K562 (cell line): ENCODE data around the gene SEC16A. TPM values are rescaled to one million over a fixed set of nuclear protein-coding genes. Genes with fewer than 3 reads are reported as not detected.

Source experiments
- GATAD2B ChIP-seq: fragments of 450-650 bp; IDR thresholded peaks from 2 replicates; pipeline ENCODE4 v1.6.1; 2017; ENCODE audit warnings: mild to moderate bottlenecking, borderline replicate concordance
- MXI1 ChIP-seq: IDR thresholded peaks from 2 replicates; pipeline ENCODE4 v1.6.1; 2011; ENCODE audit warnings: low read depth, mild to moderate bottlenecking, improper control_type of control experiment, low read length
- NR2C2 ChIP-seq, 2 experiments: fragments of 200-800 bp in 1 of 2; sonication (Bioruptor generic) in 1 of 2; sonication (generic) in 1 of 2; formaldehyde crosslinking in 1 of 2; IDR thresholded peaks; 2 replicates each; pipeline versions ENCODE4 v1.6.1 to v1.8.0; 2016 to 2022; ENCODE audit warnings: mild to moderate bottlenecking in 1 of 2, missing compliant biosample characterization in 1 of 2, missing genetic modification characterization in 1 of 2, missing genetic modification reagents in 1 of 2
- RBFOX2 ChIP-seq: fragments of 200-400 bp; formaldehyde crosslinking; IDR thresholded peaks from 2 replicates; pipeline ENCODE4 v1.6.1; 2017; ENCODE audit warnings: low read depth, mild to moderate bottlenecking, low read length, moderate library complexity
- RBM22 ChIP-seq: fragments of 200-400 bp; formaldehyde crosslinking; IDR thresholded peaks from 2 replicates; pipeline ENCODE4 v1.6.1; 2018; ENCODE audit warnings: low read length, low read depth; ENCODE audit not compliant: poor library complexity, severe bottlenecking
- RNF2 ChIP-seq: sonication (generic); IDR thresholded peaks from 2 replicates; pipeline ENCODE4 v1.6.1; 2016
- TAF9B ChIP-seq: fragments of 450-650 bp; IDR thresholded peaks from 2 replicates; pipeline ENCODE4 v1.6.1; 2018; ENCODE audit warnings: mild to moderate bottlenecking; ENCODE audit not compliant: partially characterized antibody
- TEAD4 ChIP-seq, 2 experiments: sonication (generic) in 1 of 2; formaldehyde crosslinking in 1 of 2; IDR thresholded peaks; 2 replicates each; pipeline versions ENCODE4 v1.6.1 to v1.8.0; 2012 to 2022; ENCODE audit warnings: borderline replicate concordance in 1 of 2, inconsistent platforms in 1 of 2, low read length in 1 of 2, mild to moderate bottlenecking in 1 of 2, missing genetic modification reagents in 1 of 2
- ZFP1 ChIP-seq: fragments of 450-650 bp; formaldehyde crosslinking; IDR thresholded peaks from 2 replicates; pipeline ENCODE4 v1.4.0; 2020; ENCODE audit warnings: mild to moderate bottlenecking, mixed read lengths
- ZKSCAN1 ChIP-seq: fragments of 150-350 bp; IDR thresholded peaks from 2 replicates; pipeline ENCODE4 v1.6.1; 2016; ENCODE audit warnings: low read depth, low read length
- ZNF212 ChIP-seq: fragments of 450-650 bp; formaldehyde crosslinking; IDR thresholded peaks from 2 replicates; pipeline ENCODE4 v1.4.0; 2020; ENCODE audit warnings: mild to moderate bottlenecking
- ZNF589 ChIP-seq: fragments of 200-800 bp; sonication (Bioruptor generic); IDR thresholded peaks from 2 replicates; pipeline ENCODE4 v1.6.1; 2016; ENCODE audit warnings: low read depth, missing genetic modification characterization, missing compliant biosample characterization
- polyA plus RNA-seq, 8 experiments: library from polyadenylated mRNA; depleted of rRNA in 4 of 8; stranded (reverse) in 5 of 8; unstranded in 3 of 8; fragments of >200 nt; fragmentation: Nextera tagmentation in 2 of 8; fragmentation: Illumina TruSeq in 1 of 8; extraction: Ambion mirVana in 2 of 8; extraction: Trizol in 1 of 8; gene quantifications; 2 replicates each; pipeline versions ENCODE4 v1.2.1 to v1.2.3, GENCODE V29; 2011 to 2014; ENCODE audit warnings: inconsistent platforms in 1 of 8, missing spikeins in 1 of 8
- total RNA-seq, 7 experiments: library from RNA; depleted of rRNA in 6 of 7; stranded (reverse); fragments of >200 nt in 6 of 7; fragmentation: Illumina TruSeq in 2 of 7; extraction: Trizol in 2 of 7; gene quantifications; 2 replicates each; pipeline versions ENCODE4 v1.2.1 to v1.2.3, GENCODE V29; 2011 to 2021; ENCODE audit warnings: low replicate concordance in 1 of 7
- TF ChIP-seq, protein P1 (sequence below): fragments of 200-800 bp; sonication (Bioruptor generic); IDR thresholded peaks from 2 replicates; pipeline ENCODE4 v1.6.1; 2017; ENCODE audit warnings: missing genetic modification characterization, missing compliant biosample characterization
- TF ChIP-seq, protein P2 (sequence below): fragments of 250-450 bp; sonication (Bioruptor Pico); IDR thresholded peaks from 2 replicates; pipeline ENCODE4 v1.8.0; 2022; ENCODE audit warnings: inconsistent platforms, mild to moderate bottlenecking, moderate library complexity, borderline replicate concordance
- TF ChIP-seq, protein P3 (sequence below), 2 experiments: IDR thresholded peaks; 2 replicates each; pipeline ENCODE4 v1.6.1; 2012; ENCODE audit warnings: improper control_type of control experiment in 2 of 2, low read depth in 2 of 2, low read length in 2 of 2, borderline replicate concordance in 1 of 2
- TF ChIP-seq, protein P4 (sequence below): fragments of 450-650 bp; IDR thresholded peaks from 2 replicates; pipeline ENCODE4 v1.6.1; 2016
- TF ChIP-seq, protein P5 (sequence below): fragments of 200-800 bp; sonication (Bioruptor generic); IDR thresholded peaks from 2 replicates; pipeline ENCODE4 v1.6.1; 2017; ENCODE audit warnings: missing genetic modification characterization, missing compliant biosample characterization

Gene SEC16A
- total and polyA plus RNA-seq, 9 of the 15 experiments (the other 6 are each of a cell fraction or from before 2014, with no cell fraction given), result 8.3 to 62.8 (median 14.0) TPM

DNA sequence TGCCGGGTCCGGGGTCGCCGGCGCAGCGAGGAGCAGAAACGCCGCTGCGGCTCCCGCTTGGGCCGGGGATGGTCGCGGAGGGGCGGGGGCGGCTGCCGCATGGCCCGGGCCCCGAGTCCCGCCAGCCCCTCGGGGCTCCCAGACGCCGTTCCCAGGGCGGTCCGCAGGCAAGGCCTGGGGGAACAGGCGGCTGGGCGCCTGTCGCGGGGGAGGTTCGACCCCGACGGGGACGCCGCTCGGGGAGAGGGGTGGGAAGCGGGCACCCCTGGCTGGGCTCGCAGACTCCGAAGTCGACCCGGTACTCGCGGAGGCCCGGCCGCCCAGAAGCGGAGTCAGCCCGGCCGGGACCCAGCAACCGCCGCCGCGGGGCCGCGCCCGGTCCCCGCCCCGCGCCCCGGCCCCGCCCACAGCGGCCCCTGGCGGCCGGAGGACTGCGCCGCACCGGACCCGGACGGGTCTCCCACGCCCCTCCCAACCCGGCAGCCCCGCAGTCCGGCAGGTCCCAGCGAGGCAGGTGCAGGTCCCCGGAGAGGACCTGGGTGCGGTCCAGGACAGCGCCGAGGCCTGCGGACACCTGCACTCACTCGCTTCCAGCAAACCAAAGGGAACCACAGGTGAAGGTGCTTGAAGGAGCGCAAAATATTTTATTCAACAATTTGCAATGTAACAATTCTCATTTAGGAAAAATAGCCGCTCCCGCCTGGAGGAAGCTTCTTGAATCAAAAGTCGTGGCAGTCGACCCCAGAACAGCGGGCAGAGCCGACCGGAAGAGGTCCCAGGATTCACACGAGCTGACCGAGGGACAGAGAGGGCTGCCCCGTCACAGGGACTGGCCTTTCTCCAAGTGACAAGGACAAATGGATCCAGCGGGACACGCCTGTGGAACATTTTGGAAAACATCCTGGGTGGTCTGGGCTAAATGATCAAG is 43.1 kb downstream of the SEC16A start, which contains the start of gene INPP5E (continued):
- TF ChIP-seq, protein P1, sequence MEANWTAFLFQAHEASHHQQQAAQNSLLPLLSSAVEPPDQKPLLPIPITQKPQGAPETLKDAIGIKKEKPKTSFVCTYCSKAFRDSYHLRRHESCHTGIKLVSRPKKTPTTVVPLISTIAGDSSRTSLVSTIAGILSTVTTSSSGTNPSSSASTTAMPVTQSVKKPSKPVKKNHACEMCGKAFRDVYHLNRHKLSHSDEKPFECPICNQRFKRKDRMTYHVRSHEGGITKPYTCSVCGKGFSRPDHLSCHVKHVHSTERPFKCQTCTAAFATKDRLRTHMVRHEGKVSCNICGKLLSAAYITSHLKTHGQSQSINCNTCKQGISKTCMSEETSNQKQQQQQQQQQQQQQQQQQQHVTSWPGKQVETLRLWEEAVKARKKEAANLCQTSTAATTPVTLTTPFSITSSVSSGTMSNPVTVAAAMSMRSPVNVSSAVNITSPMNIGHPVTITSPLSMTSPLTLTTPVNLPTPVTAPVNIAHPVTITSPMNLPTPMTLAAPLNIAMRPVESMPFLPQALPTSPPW (CRISPR knock-in tag), result peak; percentile 74; the same call in 1 of the 2 replicates
- TF ChIP-seq, protein P2, sequence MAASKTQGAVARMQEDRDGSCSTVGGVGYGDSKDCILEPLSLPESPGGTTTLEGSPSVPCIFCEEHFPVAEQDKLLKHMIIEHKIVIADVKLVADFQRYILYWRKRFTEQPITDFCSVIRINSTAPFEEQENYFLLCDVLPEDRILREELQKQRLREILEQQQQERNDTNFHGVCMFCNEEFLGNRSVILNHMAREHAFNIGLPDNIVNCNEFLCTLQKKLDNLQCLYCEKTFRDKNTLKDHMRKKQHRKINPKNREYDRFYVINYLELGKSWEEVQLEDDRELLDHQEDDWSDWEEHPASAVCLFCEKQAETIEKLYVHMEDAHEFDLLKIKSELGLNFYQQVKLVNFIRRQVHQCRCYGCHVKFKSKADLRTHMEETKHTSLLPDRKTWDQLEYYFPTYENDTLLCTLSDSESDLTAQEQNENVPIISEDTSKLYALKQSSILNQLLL (CRISPR knock-in tag), result no peak
- TF ChIP-seq, protein P3, sequence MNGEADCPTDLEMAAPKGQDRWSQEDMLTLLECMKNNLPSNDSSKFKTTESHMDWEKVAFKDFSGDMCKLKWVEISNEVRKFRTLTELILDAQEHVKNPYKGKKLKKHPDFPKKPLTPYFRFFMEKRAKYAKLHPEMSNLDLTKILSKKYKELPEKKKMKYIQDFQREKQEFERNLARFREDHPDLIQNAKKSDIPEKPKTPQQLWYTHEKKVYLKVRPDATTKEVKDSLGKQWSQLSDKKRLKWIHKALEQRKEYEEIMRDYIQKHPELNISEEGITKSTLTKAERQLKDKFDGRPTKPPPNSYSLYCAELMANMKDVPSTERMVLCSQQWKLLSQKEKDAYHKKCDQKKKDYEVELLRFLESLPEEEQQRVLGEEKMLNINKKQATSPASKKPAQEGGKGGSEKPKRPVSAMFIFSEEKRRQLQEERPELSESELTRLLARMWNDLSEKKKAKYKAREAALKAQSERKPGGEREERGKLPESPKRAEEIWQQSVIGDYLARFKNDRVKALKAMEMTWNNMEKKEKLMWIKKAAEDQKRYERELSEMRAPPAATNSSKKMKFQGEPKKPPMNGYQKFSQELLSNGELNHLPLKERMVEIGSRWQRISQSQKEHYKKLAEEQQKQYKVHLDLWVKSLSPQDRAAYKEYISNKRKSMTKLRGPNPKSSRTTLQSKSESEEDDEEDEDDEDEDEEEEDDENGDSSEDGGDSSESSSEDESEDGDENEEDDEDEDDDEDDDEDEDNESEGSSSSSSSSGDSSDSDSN (IDR thresholded peaks at IDR 0.05; ENCODE audit: borderline replicate concordance in 1 of 2, low read depth in 2 of 2, low read length in 2 of 2), result 0 out of 4 replicates have a peak, but pooled peaks of 1 of the 2 experiments have one; percentile 39
- TF ChIP-seq ZNF589 (no peak), GATAD2B (peak; percentile 58; the same call in 1 of the 2 replicates), TEAD4 (IDR thresholded peaks at IDR 0.05; ENCODE audit: low read length) (no peak), TEAD4 (CRISPR knock-in tag; IDR thresholded peaks at IDR 0.05; ENCODE audit: borderline replicate concordance) (no peak), ZKSCAN1 (no peak), NR2C2 (CRISPR knock-in tag; IDR thresholded peaks at IDR 0.05) (0 out of 2 replicates have a peak, but pooled peaks have one; percentile 35), NR2C2 (tag; IDR thresholded peaks at IDR 0.05) (peak; percentile 66), RNF2 (no peak), RBM22 (peak; percentile 48), RBFOX2 (peak; percentile 62; the same call in 1 of the 2 replicates), MXI1 (no peak), TAF9B (no peak), ZFP1 (CRISPR knock-in tag) (no peak), ZNF212 (CRISPR knock-in tag) (no peak)
- TF ChIP-seq, protein P4, sequence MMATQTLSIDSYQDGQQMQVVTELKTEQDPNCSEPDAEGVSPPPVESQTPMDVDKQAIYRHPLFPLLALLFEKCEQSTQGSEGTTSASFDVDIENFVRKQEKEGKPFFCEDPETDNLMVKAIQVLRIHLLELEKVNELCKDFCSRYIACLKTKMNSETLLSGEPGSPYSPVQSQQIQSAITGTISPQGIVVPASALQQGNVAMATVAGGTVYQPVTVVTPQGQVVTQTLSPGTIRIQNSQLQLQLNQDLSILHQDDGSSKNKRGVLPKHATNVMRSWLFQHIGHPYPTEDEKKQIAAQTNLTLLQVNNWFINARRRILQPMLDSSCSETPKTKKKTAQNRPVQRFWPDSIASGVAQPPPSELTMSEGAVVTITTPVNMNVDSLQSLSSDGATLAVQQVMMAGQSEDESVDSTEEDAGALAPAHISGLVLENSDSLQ, result no peak
- TF ChIP-seq, protein P5, sequence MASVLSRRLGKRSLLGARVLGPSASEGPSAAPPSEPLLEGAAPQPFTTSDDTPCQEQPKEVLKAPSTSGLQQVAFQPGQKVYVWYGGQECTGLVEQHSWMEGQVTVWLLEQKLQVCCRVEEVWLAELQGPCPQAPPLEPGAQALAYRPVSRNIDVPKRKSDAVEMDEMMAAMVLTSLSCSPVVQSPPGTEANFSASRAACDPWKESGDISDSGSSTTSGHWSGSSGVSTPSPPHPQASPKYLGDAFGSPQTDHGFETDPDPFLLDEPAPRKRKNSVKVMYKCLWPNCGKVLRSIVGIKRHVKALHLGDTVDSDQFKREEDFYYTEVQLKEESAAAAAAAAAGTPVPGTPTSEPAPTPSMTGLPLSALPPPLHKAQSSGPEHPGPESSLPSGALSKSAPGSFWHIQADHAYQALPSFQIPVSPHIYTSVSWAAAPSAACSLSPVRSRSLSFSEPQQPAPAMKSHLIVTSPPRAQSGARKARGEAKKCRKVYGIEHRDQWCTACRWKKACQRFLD (CRISPR knock-in tag), result 0 out of 2 replicates have a peak, but pooled peaks have one; percentile 43
